NCI-H345 (cell line): Measurements from ENCODE around the gene AHNAK.
A peak's percentile ranks its signal among the peaks of the same experiment; 100 is the strongest.
"Not testable (repeated sequence)": the region's sequence is repeated elsewhere in the genome, so short reads cannot be mapped to it uniquely, and the experiment has no call there.

Experiments used
- DNase-seq: peaks from one replicate; lab custom pipeline; 2025; lab: John Stamatoyannopoulos, UW

Gene AHNAK

GRCh38 chr11:62550478-62550877, 3.9 kb upstream of the AHNAK start:
- not testable (repeated sequence) for DNase-seq

GRCh38 chr11:62548545-62549335, 2.1 kb upstream of the AHNAK start:
- no peak for DNase-seq

- no peak for DNase-seq
Measured at GRCh38 chr11:62547691-62548281, 1.2 kb upstream of the AHNAK start.

DNA sequence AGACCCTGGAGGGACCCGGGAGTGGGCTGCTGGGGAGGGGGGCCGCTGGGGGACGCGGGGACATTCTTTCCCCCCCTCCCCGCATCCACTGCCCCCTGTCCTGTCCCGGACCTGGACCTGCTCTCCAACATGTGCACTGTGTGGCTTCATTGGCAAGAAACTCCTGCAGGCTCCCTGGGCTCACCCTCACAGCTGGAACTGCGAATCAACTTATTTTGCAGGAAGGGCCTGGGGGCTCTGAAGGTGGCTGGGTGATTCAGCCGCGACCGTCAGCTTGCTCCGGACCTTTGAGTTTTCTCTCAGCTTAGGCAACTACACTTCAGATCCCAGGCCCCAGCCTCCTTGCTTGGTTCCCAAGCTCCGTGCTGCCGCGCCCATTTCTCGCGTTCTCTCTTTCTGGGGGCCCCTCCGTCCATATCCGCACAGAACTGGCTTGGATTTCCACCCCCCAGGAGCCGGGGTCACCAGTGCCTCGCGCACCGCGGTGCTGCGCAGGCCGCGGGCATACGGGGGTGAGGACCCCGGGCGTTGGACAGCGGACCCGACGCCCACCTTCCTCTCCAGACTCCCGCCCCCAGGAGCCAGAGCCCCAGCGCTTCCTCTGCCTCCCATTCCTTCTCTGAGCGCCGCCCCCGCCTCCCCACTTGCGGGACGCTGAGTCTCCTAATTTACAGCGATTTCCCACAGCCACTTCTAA, 471 bp upstream of the AHNAK start:
- no peak for DNase-seq

DNA sequence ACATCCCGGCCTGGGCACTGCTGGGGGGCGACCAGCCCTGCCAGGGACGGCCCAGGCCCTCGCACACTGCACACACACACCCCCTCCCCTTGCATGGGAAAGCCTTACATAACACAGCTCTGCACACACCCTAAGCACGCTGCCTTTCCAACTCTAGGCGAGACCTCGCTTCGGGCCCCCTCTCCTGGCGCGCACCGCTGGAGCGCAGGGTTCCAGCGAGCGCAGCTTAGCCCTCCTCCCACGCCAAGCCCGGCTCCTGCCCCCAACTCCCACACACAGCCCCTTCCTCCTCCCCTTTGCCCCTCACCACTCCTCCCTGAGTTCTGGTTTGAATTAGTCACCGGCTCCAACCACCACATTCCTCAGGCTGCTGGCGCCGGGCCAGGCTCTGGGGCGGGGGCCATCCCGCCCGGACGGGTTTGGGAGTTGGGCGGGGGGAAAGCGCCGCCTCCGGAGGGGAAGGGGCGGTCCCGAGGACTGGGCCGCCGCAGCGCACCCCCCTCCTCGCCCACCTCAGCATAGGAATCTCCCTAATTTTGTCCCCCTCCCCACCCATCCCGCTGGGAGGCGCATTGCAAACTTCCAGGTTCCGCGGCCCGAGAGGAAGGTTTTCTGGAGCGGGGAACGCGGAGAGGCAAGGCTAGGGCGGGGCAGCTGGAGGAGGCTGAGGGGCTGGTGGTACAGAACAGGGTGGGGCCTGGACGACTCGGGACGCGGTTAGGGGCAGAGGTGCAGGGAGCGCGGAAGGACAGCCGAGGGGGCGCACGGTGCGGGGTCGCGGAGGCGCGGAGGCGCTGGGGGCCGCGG, 966 bp downstream of the AHNAK start:
- peak; percentile 28 for DNase-seq

- DNase-seq = no peak
Measured at GRCh38 chr11:62544581-62545436, 1.8 kb downstream of the AHNAK start.

DNA sequence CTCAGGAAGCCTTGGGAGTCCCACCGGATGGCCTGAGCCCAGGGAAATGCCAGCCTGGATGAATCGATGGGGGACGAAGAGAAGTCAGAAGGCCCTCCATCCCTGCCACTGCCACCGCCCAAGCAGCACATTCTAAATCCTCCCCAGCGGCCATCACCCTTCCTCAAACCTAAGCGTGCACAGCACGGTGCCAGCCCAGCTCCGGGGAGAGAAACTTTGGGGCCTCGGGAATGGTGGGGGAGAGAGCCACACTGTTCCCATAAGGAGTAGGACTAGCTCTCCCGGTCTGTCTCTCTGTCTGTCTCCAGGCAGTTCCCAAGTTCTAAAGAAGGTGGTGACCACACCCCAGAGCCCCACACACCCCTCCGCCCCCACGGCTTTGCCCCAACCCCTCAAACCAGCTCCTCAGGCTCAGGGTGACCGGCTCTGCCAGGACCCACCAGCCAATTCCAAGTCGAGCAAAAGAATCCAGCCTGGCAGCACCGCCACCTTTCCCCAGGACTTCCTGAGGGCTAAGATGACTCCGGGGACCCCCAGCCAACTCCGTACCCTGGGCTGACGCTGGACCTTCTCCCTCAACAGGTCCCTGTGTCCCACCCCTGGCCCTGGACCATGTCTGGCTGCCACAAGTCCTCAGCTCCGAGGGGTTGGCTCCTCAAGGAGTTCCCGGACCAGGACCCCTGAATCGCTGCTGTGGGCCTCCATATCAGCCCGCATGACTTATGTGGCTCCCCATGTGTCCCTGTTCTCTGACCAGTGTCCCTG, 2.7 kb downstream of the AHNAK start:
- no peak for DNase-seq

DNA sequence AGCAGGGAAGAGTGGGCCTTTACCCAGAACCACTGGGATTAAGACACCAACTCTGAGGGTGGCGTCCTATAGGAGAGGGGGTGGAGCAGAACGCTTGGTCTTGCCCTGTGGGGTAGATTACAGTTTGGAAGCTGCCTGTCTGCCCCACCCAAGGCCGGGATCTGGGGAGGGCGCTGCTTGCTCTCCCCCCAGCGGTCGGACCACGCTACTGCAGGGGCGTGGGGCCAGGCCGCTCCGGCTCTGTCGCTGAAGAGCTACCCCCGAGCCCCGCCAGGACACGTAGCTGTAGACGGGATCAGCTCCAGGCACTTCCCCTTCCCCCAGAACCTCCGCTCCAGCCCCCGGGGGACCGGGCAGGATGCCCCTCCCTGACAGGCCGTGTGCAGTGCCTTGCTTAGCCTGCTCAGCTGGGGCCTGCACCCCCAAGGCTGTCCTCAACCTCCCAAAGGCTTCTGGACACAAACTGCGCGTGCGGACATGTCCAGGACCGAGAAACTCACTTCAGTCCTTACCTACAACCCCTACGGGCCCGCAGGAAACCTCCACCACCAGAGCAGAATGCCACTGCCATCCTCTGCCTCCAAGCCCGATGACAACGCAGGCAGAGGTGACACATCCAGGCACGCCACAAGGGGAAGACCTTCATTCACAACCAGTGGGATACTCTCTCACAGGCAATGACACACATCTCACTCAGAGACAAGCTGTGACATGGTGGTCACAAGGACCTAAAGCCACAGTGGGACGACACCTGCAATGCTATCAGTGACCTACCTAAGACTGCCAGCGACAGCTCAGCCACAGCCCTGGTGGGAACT, 3.6 kb downstream of the AHNAK start:
- peak; percentile 61 for DNase-seq

GRCh38 chr11:62542111-62542745, 4.4 kb downstream of the AHNAK start:
- peak; percentile 28 for DNase-seq

GRCh38 chr11:62540804-62541701, 5.6 kb downstream of the AHNAK start:
- DNase-seq = no peak

GRCh38 chr11:62539238-62539925, 7.2 kb downstream of the AHNAK start:
- peak; percentile 23 for DNase-seq

- DNase-seq = no peak
Measured at GRCh38 chr11:62538470-62539237, 8.0 kb downstream of the AHNAK start.

DNA sequence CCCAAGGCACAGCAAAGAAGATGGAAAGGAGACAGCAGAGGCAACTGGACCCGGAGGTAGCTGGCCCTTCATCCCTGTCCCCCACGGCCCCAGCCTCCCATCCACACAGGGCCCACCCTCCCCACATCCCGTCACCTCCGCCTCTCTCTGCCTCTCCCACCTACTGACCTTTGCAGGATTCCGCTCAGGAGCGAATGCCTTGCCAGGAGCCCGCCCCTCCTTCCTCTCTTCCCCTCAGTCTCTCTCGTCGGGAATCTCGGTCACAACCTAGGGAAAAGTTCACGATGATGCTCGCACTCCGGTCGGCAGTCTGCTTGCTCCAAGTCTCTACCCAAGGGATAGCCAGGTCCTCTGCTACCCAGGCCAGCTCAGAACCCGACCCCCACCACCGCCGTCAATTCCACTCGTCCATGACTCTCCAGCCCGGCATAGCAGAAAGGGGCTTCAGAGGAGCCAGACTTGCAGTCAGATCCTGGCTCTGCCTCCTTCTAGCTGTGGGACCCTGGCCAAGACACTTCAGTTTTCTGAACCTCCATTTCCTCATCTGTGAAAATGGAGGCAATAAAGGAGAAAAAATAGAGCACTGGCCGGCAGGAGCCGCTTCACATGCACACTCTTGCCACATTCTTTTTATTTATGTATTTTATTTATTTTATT, 10.2 kb downstream of the AHNAK start:
- no peak for DNase-seq

DNA sequence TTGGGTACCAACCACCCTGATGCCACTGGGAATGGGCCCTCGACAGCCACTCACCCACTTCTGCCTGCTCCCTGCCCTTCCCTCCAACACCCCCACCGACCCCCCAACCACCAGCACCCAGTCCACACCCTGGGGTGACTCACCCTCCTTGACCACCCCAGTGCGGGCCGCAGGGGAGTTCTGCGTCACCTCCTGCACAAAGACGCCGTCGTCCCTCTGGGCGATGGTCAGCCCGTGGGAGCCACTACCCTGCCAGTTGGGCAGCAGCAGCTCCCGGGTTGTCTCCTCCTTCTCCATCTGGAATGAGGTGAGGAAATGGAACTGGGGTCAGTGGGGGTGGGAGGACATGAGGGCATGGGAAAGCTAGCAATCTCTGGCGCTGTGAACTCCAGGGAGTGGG, 10.8 kb downstream of the AHNAK start:
- no peak for DNase-seq

GRCh38 chr11:62534779-62535545, 11.6 kb downstream of the AHNAK start:
- no peak for DNase-seq
